Fibroblast of mammary gland (primary cell): ENCODE results near the gene PDX1.
A peak's percentile ranks its signal among the peaks of the same experiment; 100 is the strongest.
"Not testable (repeated sequence)": the region's sequence is repeated elsewhere in the genome, so short reads cannot be mapped to it uniquely, and the experiment has no call there.

Experiments used
- DNase-seq: peaks from one replicate; pipeline ENCODE4 v3.0.0-alpha.2; 2010; ENCODE audit warnings: low read depth
- H3K4me3 ChIP-seq: 2 replicates; pipeline ENCODE4 v1.5.1; 2011; ENCODE audit warnings: low read depth, mild to moderate bottlenecking, low read length, moderate library complexity; ENCODE audit not compliant: control insufficient read depth
- CTCF ChIP-seq: conservative IDR thresholded peaks from 2 replicates; pipeline ENCODE4 v1.5.1; 2011; ENCODE audit warnings: low read depth, low read length, inconsistent platforms; ENCODE audit not compliant: control insufficient read depth, insufficient read depth

Gene PDX1

GRCh38 chr13:27960362-27961226 is 40.8 kb downstream of the PDX1 start:
- H3K4me3 ChIP-seq = no peak overlapping the region
- TF ChIP-seq CTCF = peak; percentile 18
- peak; percentile 22 for DNase-seq

GRCh38 chr13:27961227-27962085 is 41.7 kb downstream of the PDX1 start:
- no peak overlapping the region for H3K4me3 ChIP-seq
- TF ChIP-seq CTCF = no peak
- no peak for DNase-seq

- TF ChIP-seq CTCF = no peak
- no peak for DNase-seq
- H3K4me3 ChIP-seq = no peak overlapping the region
These were observed 42.5 kb downstream of the PDX1 start for GRCh38 chr13:27962128-27962841.

- DNase-seq = no peak
- no peak for TF ChIP-seq CTCF
- no peak overlapping the region for H3K4me3 ChIP-seq
These were observed 43.2 kb downstream of the PDX1 start for GRCh38 chr13:27962982-27963381.

GRCh38 chr13:27963491-27963890 is 43.7 kb downstream of the PDX1 start:
- TF ChIP-seq CTCF = no peak
- no peak overlapping the region for H3K4me3 ChIP-seq
- no peak for DNase-seq

- not testable (repeated sequence) for H3K4me3 ChIP-seq, DNase-seq
These were observed 44.4 kb downstream of the PDX1 start for GRCh38 chr13:27964206-27964605.
